Measurements from ENCODE around the gene TFF3.

TFF3 gene

GRCh38 chr21:42357307-42357706 is 42.1 kb upstream of the TFF3 start:
- no peak overlapping the region for H3K27ac ChIP-seq
- no peaks in the 10 kb centered on the region for H3K4me1 ChIP-seq
- no peaks in the 10 kb centered on the region for H3K36me3 ChIP-seq (ENCODE audit: control insufficient read depth, insufficient read depth, low read length)

GRCh38 chr21:42356650-42357049 is 41.4 kb upstream of the TFF3 start:
- TF ChIP-seq CTCF (IDR thresholded peaks at IDR 0.05) = no peak
- no peaks in the 10 kb centered on the region for H3K36me3 ChIP-seq (ENCODE audit: control insufficient read depth, insufficient read depth, low read length)
- no peak overlapping the region for H3K4me3 ChIP-seq (ENCODE audit: low read depth, low read length)
- no peak overlapping the region for H3K9ac ChIP-seq
- no peaks in the 10 kb centered on the region for H3K9me3 ChIP-seq (ENCODE audit: control insufficient read depth, low read length)
- no peak overlapping the region for H2AFZ ChIP-seq
- no peak overlapping the region for H3K27ac ChIP-seq
- no peaks in the 10 kb centered on the region for H3K4me1 ChIP-seq
- no peaks in the 10 kb centered on the region for H3K79me2 ChIP-seq
- H3K27me3 ChIP-seq (ENCODE audit: control insufficient read depth, insufficient read depth, low read length) = no peaks in the 10 kb centered on the region
- no peak overlapping the region for H3K4me2 ChIP-seq (ENCODE audit: low read length)

More at GRCh38 chr21:42357307-42357706, 42.1 kb upstream of the TFF3 start:
- H3K4me3 ChIP-seq (ENCODE audit: low read depth, low read length) = no peak overlapping the region
- no peak overlapping the region for H3K4me2 ChIP-seq (ENCODE audit: low read length)
- H3K9ac ChIP-seq = no peak overlapping the region
- H3K9me3 ChIP-seq (ENCODE audit: control insufficient read depth, low read length) = no peaks in the 10 kb centered on the region
- no peaks in the 10 kb centered on the region for H3K79me2 ChIP-seq
- no peak for TF ChIP-seq CTCF (IDR thresholded peaks at IDR 0.05)
- H2AFZ ChIP-seq = no peak overlapping the region
- H3K27me3 ChIP-seq (ENCODE audit: control insufficient read depth, insufficient read depth, low read length) = no peaks in the 10 kb centered on the region

- Histone ChIP-seq H3K4me2 (ENCODE audit: low read length) (no peak overlapping the region), H3K27ac (no peak overlapping the region), H2AFZ (no peak overlapping the region), H3K79me2 (no peaks in the 10 kb centered on the region), H3K27me3 (ENCODE audit: control insufficient read depth, insufficient read depth, low read length) (no peaks in the 10 kb centered on the region), H3K4me3 (ENCODE audit: low read depth, low read length) (no peak overlapping the region), H3K36me3 (ENCODE audit: control insufficient read depth, insufficient read depth, low read length) (no peaks in the 10 kb centered on the region), H3K9ac (no peak overlapping the region), H3K4me1 (no peaks in the 10 kb centered on the region), H3K9me3 (ENCODE audit: control insufficient read depth, low read length) (no peaks in the 10 kb centered on the region)
- TF ChIP-seq CTCF (IDR thresholded peaks at IDR 0.05) = no peak
Measured at GRCh38 chr21:42356046-42356445, 40.8 kb upstream of the TFF3 start.

- no peak overlapping the region for H2AFZ ChIP-seq
- H3K27me3 ChIP-seq (ENCODE audit: control insufficient read depth, insufficient read depth, low read length) = no peaks in the 10 kb centered on the region
- no peak overlapping the region for H3K27ac ChIP-seq
- no peak for TF ChIP-seq CTCF (IDR thresholded peaks at IDR 0.05)
- H3K4me2 ChIP-seq (ENCODE audit: low read length) = no peak overlapping the region
- no peak overlapping the region for H3K4me3 ChIP-seq (ENCODE audit: low read depth, low read length)
- H3K4me1 ChIP-seq = no peaks in the 10 kb centered on the region
- H3K9me3 ChIP-seq (ENCODE audit: control insufficient read depth, low read length) = no peaks in the 10 kb centered on the region
- H3K79me2 ChIP-seq = no peaks in the 10 kb centered on the region
- H3K36me3 ChIP-seq (ENCODE audit: control insufficient read depth, insufficient read depth, low read length) = no peaks in the 10 kb centered on the region
- no peak overlapping the region for H3K9ac ChIP-seq
Measured at GRCh38 chr21:42353623-42354022, 38.4 kb upstream of the TFF3 start.

- H3K9me3 ChIP-seq (ENCODE audit: control insufficient read depth, low read length) = no peaks in the 10 kb centered on the region
- no peak overlapping the region for H3K4me2 ChIP-seq (ENCODE audit: low read length)
- H3K4me3 ChIP-seq (ENCODE audit: low read depth, low read length) = no peak overlapping the region
- TF ChIP-seq CTCF (IDR thresholded peaks at IDR 0.05) = no peak
- no peaks in the 10 kb centered on the region for H3K79me2 ChIP-seq
- no peak overlapping the region for H2AFZ ChIP-seq
- no peaks in the 10 kb centered on the region for H3K36me3 ChIP-seq (ENCODE audit: control insufficient read depth, insufficient read depth, low read length)
- no peaks in the 10 kb centered on the region for H3K4me1 ChIP-seq
- H3K27ac ChIP-seq = no peak overlapping the region
- no peak overlapping the region for H3K9ac ChIP-seq
- no peaks in the 10 kb centered on the region for H3K27me3 ChIP-seq (ENCODE audit: control insufficient read depth, insufficient read depth, low read length)
Measured at GRCh38 chr21:42352441-42353095, 37.4 kb upstream of the TFF3 start.
